ENCODE results near the gene AFAP1.

DNA sequence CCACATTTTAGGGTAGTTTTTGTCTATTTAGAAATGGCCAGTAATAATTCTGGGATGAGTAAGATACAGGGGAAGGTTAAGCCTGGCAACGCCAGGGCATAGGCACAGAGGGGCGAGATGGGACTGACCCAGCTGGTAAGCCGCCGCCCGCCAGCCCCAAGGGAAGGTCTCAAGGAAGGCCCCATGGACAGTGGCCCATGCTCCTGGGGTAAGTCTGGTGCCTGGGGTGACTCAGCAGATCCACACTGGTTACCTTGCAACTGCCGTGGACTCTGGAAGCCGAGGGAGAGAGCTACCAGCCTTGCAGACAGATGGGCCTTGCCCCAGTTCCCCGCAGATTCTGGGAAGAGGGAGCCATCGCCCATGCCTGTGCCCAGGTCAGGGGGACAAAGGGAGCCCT is 179.4 kb downstream of the AFAP1 start:
- TF ChIP-seq POLR2AphosphoS5 (IDR thresholded peaks at IDR 0.05): no peak
- no peak for TF ChIP-seq POLR2A (IDR thresholded peaks at IDR 0.05)

Data from transverse colon (tissue), 3 donors.